Breast epithelium (tissue), 4 donors: Measurements from ENCODE around the gene ST14. TPM values are rescaled to one million over a fixed set of nuclear protein-coding genes. Genes with fewer than 3 reads are reported as not detected.
A peak's percentile ranks its signal among the peaks of the same experiment; 100 is the strongest.

Experiments
- DNase-seq, 2 donors: peaks; one replicate each; pipeline ENCODE4 v3.0.0-alpha.2; 2019; ENCODE audit warnings: low spot score in 2 of 2
- H3K27ac ChIP-seq, 2 donors: fragments of 200-600 bp; sonication (generic) in 1 of 2; one replicate each; pipeline ENCODE4 v1.5.1; 2016 to 2019; ENCODE audit warnings: mild to moderate bottlenecking in 1 of 2
- H3K27me3 ChIP-seq, 2 donors: fragments of 200-600 bp; sonication (generic) in 1 of 2; one replicate each; pipeline versions ENCODE4 v1.5.1 to v1.6.0; 2017 to 2019; ENCODE audit warnings: control low read depth in 1 of 2, mild to moderate bottlenecking in 1 of 2
- H3K36me3 ChIP-seq: fragments of 200-600 bp; one replicate; pipeline ENCODE4 v1.5.1; 2019
- H3K4me1 ChIP-seq, 2 donors: fragments of 200-600 bp; sonication (generic); one replicate each; pipeline ENCODE4 v1.5.1; 2016 to 2019; ENCODE audit warnings: control low read depth in 1 of 2
- H3K4me3 ChIP-seq, 3 donors: fragments of 200-600 bp; sonication (generic); 1 replicate in 2 of 3; 2 replicates in 1 of 3; pipeline ENCODE4 v1.5.1; 2016 to 2019; ENCODE audit warnings: mild to moderate bottlenecking in 3 of 3, moderate library complexity in 2 of 3
- H3K9me3 ChIP-seq, 2 donors: fragments of 200-600 bp; sonication (generic) in 1 of 2; one replicate each; pipeline ENCODE4 v1.5.1; 2016 to 2019; ENCODE audit warnings: control low read depth in 1 of 2
- POLR2A ChIP-seq: fragments of 450-650 bp; IDR thresholded peaks from one replicate; pipeline ENCODE4 v1.6.1; 2016; ENCODE audit warnings: antibody characterized with exemption, mild to moderate bottlenecking, moderate library complexity
- POLR2AphosphoS5 ChIP-seq, 3 donors: sonication (generic); formaldehyde crosslinking; IDR thresholded peaks; one replicate each; pipeline ENCODE4 v1.6.1; 2017; ENCODE audit warnings: antibody characterized with exemption in 3 of 3
- intact Hi-C: fragments of 100-400 bp; cut with DNase I; formaldehyde crosslinking; loops from one replicate; pipeline ENCODE4 v1.15.1; 2023; ENCODE audit warnings: low total_unique reads
- total RNA-seq, 3 donors: library from RNA; depleted of rRNA; stranded (reverse); fragments of >200 nt; gene quantifications; one replicate each; pipeline ENCODE4 v1.1.0, GENCODE V29; 2016
- TF ChIP-seq, protein P1 (sequence below), 3 donors: fragments of 450-650 bp; IDR thresholded peaks; one replicate each; pipeline ENCODE4 v1.5.1; 2016 to 2017; ENCODE audit warnings: antibody characterized with exemption in 3 of 3, mild to moderate bottlenecking in 3 of 3, moderate library complexity in 3 of 3

ST14 gene
- total RNA-seq, 3 donors from 2014 or later: 9.9 to 89.0 (median 48.5) TPM

DNA sequence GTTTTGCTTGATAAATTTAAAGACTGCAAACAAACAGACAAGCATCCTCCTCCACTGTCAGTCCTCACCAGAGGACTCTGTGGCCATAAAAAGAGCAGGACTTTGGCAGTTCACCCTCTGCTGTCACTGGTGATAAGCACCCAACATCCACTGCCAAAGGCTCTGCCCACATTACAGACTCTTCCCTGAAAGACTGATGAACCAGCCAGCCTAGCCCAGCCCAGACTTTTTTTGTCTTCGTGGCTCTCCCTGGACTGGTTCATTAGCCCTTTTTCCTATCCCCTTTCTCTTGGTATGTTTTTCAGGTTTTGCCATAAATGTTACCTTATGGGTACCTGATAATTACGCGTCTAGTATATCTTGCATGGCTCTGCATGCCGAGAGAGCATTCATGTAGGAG lies 15.1 kb downstream of the ST14 start:
- TF ChIP-seq, protein P1, sequence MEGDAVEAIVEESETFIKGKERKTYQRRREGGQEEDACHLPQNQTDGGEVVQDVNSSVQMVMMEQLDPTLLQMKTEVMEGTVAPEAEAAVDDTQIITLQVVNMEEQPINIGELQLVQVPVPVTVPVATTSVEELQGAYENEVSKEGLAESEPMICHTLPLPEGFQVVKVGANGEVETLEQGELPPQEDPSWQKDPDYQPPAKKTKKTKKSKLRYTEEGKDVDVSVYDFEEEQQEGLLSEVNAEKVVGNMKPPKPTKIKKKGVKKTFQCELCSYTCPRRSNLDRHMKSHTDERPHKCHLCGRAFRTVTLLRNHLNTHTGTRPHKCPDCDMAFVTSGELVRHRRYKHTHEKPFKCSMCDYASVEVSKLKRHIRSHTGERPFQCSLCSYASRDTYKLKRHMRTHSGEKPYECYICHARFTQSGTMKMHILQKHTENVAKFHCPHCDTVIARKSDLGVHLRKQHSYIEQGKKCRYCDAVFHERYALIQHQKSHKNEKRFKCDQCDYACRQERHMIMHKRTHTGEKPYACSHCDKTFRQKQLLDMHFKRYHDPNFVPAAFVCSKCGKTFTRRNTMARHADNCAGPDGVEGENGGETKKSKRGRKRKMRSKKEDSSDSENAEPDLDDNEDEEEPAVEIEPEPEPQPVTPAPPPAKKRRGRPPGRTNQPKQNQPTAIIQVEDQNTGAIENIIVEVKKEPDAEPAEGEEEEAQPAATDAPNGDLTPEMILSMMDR (IDR thresholded peaks at IDR 0.05): no peak
- TF ChIP-seq POLR2A (no peak), POLR2AphosphoS5 (IDR thresholded peaks at IDR 0.05) (no peak)
- no peaks in the 10 kb centered on the region for H3K36me3 ChIP-seq
- no peak overlapping the region for H3K27ac ChIP-seq
- H3K4me1 ChIP-seq: peaks cover 0 to 11% of the 10 kb centered on the region in 2 donors
- no peaks in the 10 kb centered on the region for H3K27me3 ChIP-seq
- no peak overlapping the region for H3K4me3 ChIP-seq
- peaks cover 0 to 9% of the 10 kb centered on the region in 2 donors for H3K9me3 ChIP-seq
- DNase-seq: no peak
- intact Hi-C loops: no loop called here

DNA sequence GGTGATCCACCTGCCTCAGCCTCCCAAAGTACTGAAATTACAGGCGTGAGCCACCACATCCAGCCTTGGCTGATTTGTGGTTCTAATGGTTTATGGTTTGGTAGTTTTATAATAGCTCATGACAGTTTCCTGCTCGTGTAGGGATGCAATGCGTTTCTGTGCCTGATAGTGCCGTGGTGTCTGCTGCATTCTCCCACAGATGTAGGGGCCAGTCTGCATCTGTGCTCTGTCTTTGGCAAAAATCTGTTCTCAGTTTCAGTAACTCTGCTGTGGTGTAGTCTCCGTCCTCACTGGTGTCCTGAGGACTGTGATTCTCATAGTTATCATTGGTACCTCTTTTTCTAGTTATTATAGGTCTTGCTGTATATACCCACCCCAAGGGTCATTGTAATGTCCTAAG lies 16.3 kb downstream of the ST14 start:
- Histone ChIP-seq H3K4me1 (peaks cover 0 to 12% of the 10 kb centered on the region in 2 donors), H3K4me3 (no peak overlapping the region), H3K27me3 (no peaks in the 10 kb centered on the region), H3K36me3 (no peaks in the 10 kb centered on the region), H3K9me3 (peaks cover 0 to 9% of the 10 kb centered on the region in 2 donors), H3K27ac (no peak overlapping the region)
- TF ChIP-seq, protein P1 (IDR thresholded peaks at IDR 0.05): no peak
- no peak for TF ChIP-seq POLR2A
- TF ChIP-seq POLR2AphosphoS5 (IDR thresholded peaks at IDR 0.05): no peak
- intact Hi-C loops: no loop called here
- DNase-seq: no peak

DNA sequence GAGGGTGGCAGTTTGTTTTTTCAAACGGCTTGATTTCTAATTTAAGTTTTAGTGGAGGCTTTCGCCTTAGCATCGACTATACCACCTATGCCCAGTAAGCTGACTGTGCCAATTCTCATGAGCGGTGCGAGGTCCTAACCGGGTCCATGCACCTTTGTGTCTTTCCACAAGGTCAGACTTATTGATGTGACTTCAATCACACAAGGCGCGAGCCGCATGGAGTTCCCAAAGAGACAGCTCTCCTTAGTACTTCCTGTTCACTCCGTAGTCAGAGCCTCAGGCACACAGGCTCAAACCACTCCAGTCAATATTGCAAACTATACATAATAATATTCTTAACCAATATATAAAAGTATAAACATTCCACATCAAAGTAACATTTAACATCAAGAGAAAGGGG lies 18.2 kb downstream of the ST14 start:
- Histone ChIP-seq H3K9me3 (peaks cover 0 to 9% of the 10 kb centered on the region in 2 donors), H3K27ac (peak overlapping the region in 1 of 2 donors; percentile 80), H3K4me3 (no peak overlapping the region), H3K4me1 (peaks cover 0 to 12% of the 10 kb centered on the region in 2 donors), H3K36me3 (no peaks in the 10 kb centered on the region), H3K27me3 (no peaks in the 10 kb centered on the region)
- intact Hi-C loops: no loop called here
- TF ChIP-seq POLR2A: no peak
- TF ChIP-seq, protein P1 (IDR thresholded peaks at IDR 0.05): no peak
- no peak for TF ChIP-seq POLR2AphosphoS5 (IDR thresholded peaks at IDR 0.05)
- DNase-seq: no peak

- Histone ChIP-seq H3K9me3 (peaks cover 0 to 9% of the 10 kb centered on the region in 2 donors), H3K27ac (peak overlapping the region; percentile 75 to 80), H3K27me3 (no peaks in the 10 kb centered on the region), H3K36me3 (no peaks in the 10 kb centered on the region), H3K4me3 (peak overlapping the region in 1 of 3 donors; percentile 21), H3K4me1 (peaks cover 0 to 12% of the 10 kb centered on the region in 2 donors)
- intact Hi-C loops: no loop called here
- DNase-seq: peak in 1 of 2 donors; percentile 37
- TF ChIP-seq, protein P1 (IDR thresholded peaks at IDR 0.05): no peak
- TF ChIP-seq POLR2AphosphoS5 (IDR thresholded peaks at IDR 0.05) (no peak), POLR2A (no peak)
Measured at GRCh38 chr11:130178441-130179339, 19.1 kb downstream of the ST14 start.
